IMR-90 (cell line): ENCODE data around the gene EPHA6. TPM values are rescaled to one million over a fixed set of nuclear protein-coding genes. Genes with fewer than 3 reads are reported as not detected.

ENCODE experiments used
- ATAC-seq: fragments of 200-7000 bp; cut with Tn5 transposase; 2 replicates; pipeline ENCODE4 v1.9.1; 2020; ENCODE audit warnings: low read depth, mild to moderate bottlenecking, moderate library complexity
- BruUV-seq: library from RNA; stranded (reverse); fragments of 400-500 nt; replicated peaks from 2 replicates; lab custom pipeline; 2021; lab: Mats Ljungman, UMichigan
- CTCF ChIA-PET: fragments of 300-600 bp; formaldehyde crosslinking; extraction: SDS; loops from one replicate; lab custom pipeline; 2021; ENCODE audit warnings: antibody characterized with exemption; lab: Yijun Ruan, JAX
- POLR2A ChIA-PET: fragments of 300-600 bp; sonication (Branson Sonifier 250); formaldehyde crosslinking; loops from one replicate; lab custom pipeline; 2022; ENCODE audit warnings: antibody characterized with exemption; ENCODE audit not compliant: unreplicated experiment; lab: Charles Lee
- DNase-seq: peaks from one replicate; pipeline ENCODE4 v3.0.0; 2013
- H2AFZ ChIP-seq: replicated peaks from 2 replicates; pipeline ENCODE3; 2013; ENCODE audit warnings: low read length, mild to moderate bottlenecking; ENCODE audit not compliant: poor library complexity
- H2AK5ac ChIP-seq: 2 replicates; pipeline ENCODE4 v1.6.1; 2013; ENCODE audit warnings: low read depth, low read length, inconsistent platforms
- H2AK9ac ChIP-seq: replicated peaks from 2 replicates; pipeline ENCODE3; 2013; ENCODE audit warnings: mild to moderate bottlenecking, low read depth, low read length, moderate library complexity; ENCODE audit not compliant: poor library complexity
- H2BK120ac ChIP-seq: 2 replicates; pipeline ENCODE4 v1.6.1; 2013; ENCODE audit warnings: low read depth, low read length, inconsistent platforms
- H2BK15ac ChIP-seq: 3 replicates; pipeline ENCODE4 v1.6.1; 2013; ENCODE audit warnings: low read depth, low read length, inconsistent platforms
- H2BK20ac ChIP-seq: 2 replicates; pipeline ENCODE4 v1.6.1; 2013; ENCODE audit warnings: low read depth, mild to moderate bottlenecking, inconsistent platforms, low read length, moderate library complexity
- H2BK5ac ChIP-seq: 2 replicates; pipeline ENCODE4 v1.6.1; 2013; ENCODE audit warnings: mild to moderate bottlenecking, low read depth, low read length, inconsistent platforms; ENCODE audit not compliant: poor library complexity, severe bottlenecking
- H3K14ac ChIP-seq: replicated peaks from 2 replicates; pipeline ENCODE4 v1.6.1; 2013; ENCODE audit warnings: low read depth, low read length, inconsistent platforms
- H3K18ac ChIP-seq: 2 replicates; pipeline ENCODE4 v1.6.1; 2013; ENCODE audit warnings: low read depth, low read length, control low read depth
- H3K23ac ChIP-seq: 2 replicates; pipeline ENCODE4 v1.6.1; 2013; ENCODE audit warnings: low read depth, low read length, inconsistent platforms
- H3K27ac ChIP-seq: 2 replicates; pipeline ENCODE4 v1.5.1; 2013; ENCODE audit warnings: mild to moderate bottlenecking, control low read depth, low read length; ENCODE audit not compliant: insufficient read depth
- H3K27me3 ChIP-seq: 2 replicates; pipeline ENCODE4 v1.6.1; 2013; ENCODE audit warnings: low read length; ENCODE audit not compliant: control insufficient read depth, insufficient read depth
- H3K36me3 ChIP-seq: 2 replicates; pipeline ENCODE4 v1.6.1; 2013; ENCODE audit warnings: low read length, mixed read lengths; ENCODE audit not compliant: control insufficient read depth, insufficient read depth
- H3K4ac ChIP-seq: 2 replicates; pipeline ENCODE4 v1.6.1; 2013; ENCODE audit warnings: low read depth, low read length, inconsistent platforms
- H3K4me1 ChIP-seq: 2 replicates; pipeline ENCODE4 v1.6.1; 2013; ENCODE audit warnings: low read length, mixed read lengths; ENCODE audit not compliant: control insufficient read depth, insufficient read depth
- H3K4me2 ChIP-seq: 2 replicates; pipeline ENCODE4 v1.6.1; 2013; ENCODE audit warnings: low read depth, mild to moderate bottlenecking, control low read depth, low read length, moderate library complexity
- H3K4me3 ChIP-seq: 2 replicates; pipeline ENCODE4 v1.5.1; 2013; ENCODE audit warnings: low read depth, mild to moderate bottlenecking, control low read depth, low read length, moderate library complexity; ENCODE audit not compliant: insufficient read depth
- H3K56ac ChIP-seq: 2 replicates; pipeline ENCODE4 v1.6.1; 2013; ENCODE audit warnings: low read length, inconsistent platforms; ENCODE audit not compliant: insufficient read depth; ENCODE audit errors: extremely low read depth
- H3K79me1 ChIP-seq, 2 experiments: 2 replicates each; pipeline ENCODE4 v1.6.1; 2013; ENCODE audit warnings: low read length in 2 of 2, inconsistent platforms in 1 of 2, low read depth in 1 of 2
- H3K9ac ChIP-seq: 2 replicates; pipeline ENCODE4 v1.6.1; 2013; ENCODE audit warnings: low read depth, low read length, control low read depth
- H3K9me1 ChIP-seq: 2 replicates; pipeline ENCODE4 v1.6.1; 2013; ENCODE audit warnings: low read length, inconsistent platforms; ENCODE audit not compliant: insufficient read depth
- H3K9me3 ChIP-seq: 2 replicates; pipeline ENCODE4 v1.6.1; 2013; ENCODE audit warnings: low read length; ENCODE audit not compliant: control insufficient read depth, insufficient read depth
- H4K20me1 ChIP-seq: 2 replicates; pipeline ENCODE4 v1.6.1; 2013; ENCODE audit warnings: low read length, inconsistent platforms; ENCODE audit not compliant: insufficient read depth
- H4K5ac ChIP-seq: 2 replicates; pipeline ENCODE4 v1.6.1; 2013; ENCODE audit warnings: mild to moderate bottlenecking, low read depth, low read length, control low read depth
- H4K8ac ChIP-seq, 2 experiments: 2 replicates each; pipeline ENCODE4 v1.6.1; 2013; ENCODE audit warnings: low read depth in 2 of 2, low read length in 2 of 2, control low read depth in 1 of 2, inconsistent platforms in 1 of 2
- H4K91ac ChIP-seq: 2 replicates; pipeline ENCODE4 v1.6.1; 2013; ENCODE audit warnings: low read depth, low read length, inconsistent platforms; ENCODE audit not compliant: insufficient read depth
- BHLHE40 ChIP-seq: fragments of 150-350 bp; IDR thresholded peaks from 2 replicates; pipeline ENCODE4 v1.6.1; 2016; ENCODE audit warnings: mild to moderate bottlenecking, low read depth, low read length
- CEBPB ChIP-seq: IDR thresholded peaks from 2 replicates; pipeline ENCODE4 v1.6.1; 2012; ENCODE audit warnings: low read depth, low read length, improper control_type of control experiment
- CHD1 ChIP-seq: IDR thresholded peaks from 2 replicates; pipeline ENCODE4 v1.6.1; 2012; ENCODE audit warnings: low read depth, low read length, improper control_type of control experiment
- FOS ChIP-seq: fragments of 150-350 bp; IDR thresholded peaks from 2 replicates; pipeline ENCODE4 v1.6.1; 2016; ENCODE audit warnings: low read depth, low read length
- MAFK ChIP-seq: IDR thresholded peaks from 2 replicates; pipeline ENCODE4 v1.6.1; 2012; ENCODE audit warnings: low read depth, low read length, improper control_type of control experiment
- MAZ ChIP-seq: IDR thresholded peaks from 2 replicates; pipeline ENCODE4 v1.6.1; 2012; ENCODE audit warnings: low read depth, mild to moderate bottlenecking, low read length, improper control_type of control experiment, moderate library complexity, borderline replicate concordance
- MXI1 ChIP-seq: IDR thresholded peaks from 2 replicates; pipeline ENCODE4 v1.6.1; 2012; ENCODE audit warnings: low read depth, mild to moderate bottlenecking, low read length, moderate library complexity, borderline replicate concordance
- NFE2L2 ChIP-seq: fragments of 150-350 bp; IDR thresholded peaks from 2 replicates; pipeline ENCODE4 v1.6.1; 2016; ENCODE audit warnings: low read depth, mild to moderate bottlenecking, low read length
- POLR2A ChIP-seq: IDR thresholded peaks from 2 replicates; pipeline ENCODE4 v1.6.1; 2012; ENCODE audit warnings: mild to moderate bottlenecking, low read depth, low read length
- RAD21 ChIP-seq: IDR thresholded peaks from 2 replicates; pipeline ENCODE4 v1.6.1; 2012; ENCODE audit warnings: low read length, improper control_type of control experiment
- RCOR1 ChIP-seq: IDR thresholded peaks from 2 replicates; pipeline ENCODE4 v1.6.1; 2012; ENCODE audit warnings: mild to moderate bottlenecking, low read length, improper control_type of control experiment; ENCODE audit not compliant: insufficient replicate concordance
- RFX5 ChIP-seq: IDR thresholded peaks from 2 replicates; pipeline ENCODE4 v1.8.0; 2012; ENCODE audit warnings: low read depth, mild to moderate bottlenecking, low read length, moderate library complexity
- SMC3 ChIP-seq: fragments of 150-350 bp; IDR thresholded peaks from 2 replicates; pipeline ENCODE4 v1.6.1; 2016; ENCODE audit warnings: low read depth, mild to moderate bottlenecking, antibody characterized with exemption, low read length, moderate library complexity
- WGBS, 2 experiments: methylation state at CpG; one replicate each; pipeline versions ENCODE4 v1.1.5 to v1.1.7; 2013; ENCODE audit warnings: missing lambda C conversion rate in 2 of 2; ENCODE audit not compliant: insufficient read length in 1 of 2; ENCODE audit errors: extremely low coverage in 2 of 2; 5-methylcytosine and 5-hydroxymethylcytosine counted together
- dilution Hi-C: fragments of 300-500 bp; cut with HindIII; formaldehyde crosslinking; loops from one replicate; pipeline ENCODE4 v1.14.3; 2018; ENCODE audit warnings: low sequenced_read_pairs; ENCODE audit not compliant: unreplicated experiment
- in situ Hi-C: fragments of 300-500 bp; cut with MboI; formaldehyde crosslinking; loops from 3 replicates; pipeline ENCODE4 v1.14.3; 2019; ENCODE audit warnings: low sequenced_read_pairs, inconsistent platforms, mixed read lengths
- intact Hi-C: fragments of 100-400 bp; cut with micrococcal nuclease; formaldehyde crosslinking; loops from 2 replicates; pipeline ENCODE4 v1.10.0; 2022
- polyA plus RNA-seq, 3 experiments: library from polyadenylated mRNA; depleted of rRNA; stranded (reverse); fragments of >200 nt; gene quantifications; 2 replicates each; pipeline ENCODE4 v1.2.3, GENCODE V29; 2012; ENCODE audit warnings: low replicate concordance in 1 of 3
- total RNA-seq: library from RNA; depleted of rRNA; stranded (reverse); fragments of >200 nt; gene quantifications from 2 replicates; pipeline ENCODE4 v1.2.3, GENCODE V29; 2012
- TF ChIP-seq, protein P1 (sequence below): fragments of 150-350 bp; IDR thresholded peaks from 2 replicates; pipeline ENCODE4 v1.6.1; 2016; ENCODE audit warnings: low read depth, mild to moderate bottlenecking, low read length, moderate library complexity, borderline replicate concordance
- TF ChIP-seq, protein P2 (sequence below): conservative IDR thresholded peaks from 2 replicates; pipeline ENCODE4 v1.5.1; 2012; ENCODE audit warnings: mild to moderate bottlenecking, low read depth, low read length, improper control_type of control experiment
- TF ChIP-seq, protein P3 (sequence below): fragments of 150-350 bp; IDR thresholded peaks from 2 replicates; pipeline ENCODE4 v1.6.1; 2017; ENCODE audit warnings: mild to moderate bottlenecking, antibody characterized with exemption, low read length, low read depth

EPHA6 gene
- total and polyA plus RNA-seq, 2 of the 4 experiments (the other 2 are of a cell fraction): not detected

DNA sequence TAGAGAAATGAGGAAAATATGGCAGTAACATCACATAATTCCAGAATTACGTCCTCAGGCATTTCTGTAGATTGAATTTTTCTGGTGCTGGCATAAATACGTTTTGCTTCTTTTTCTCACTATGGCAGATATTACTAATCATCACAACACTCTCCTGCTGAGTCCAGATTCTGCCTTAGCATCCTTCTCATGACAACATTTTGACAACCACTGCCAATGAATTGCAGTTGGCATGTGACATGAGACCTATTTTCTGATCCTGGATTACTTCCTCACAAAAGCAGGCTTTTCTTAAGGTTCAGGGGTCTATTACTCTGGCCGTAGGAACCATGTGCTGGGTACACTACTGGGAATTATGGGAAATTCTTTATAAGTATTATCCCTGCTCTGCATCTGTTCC, 927.6 kb downstream of the EPHA6 start:
- no peak overlapping the region for H3K27ac ChIP-seq
- H3K14ac ChIP-seq: no peak overlapping the region
- no CpG with 5 or more reads among the region's 3 CpGs for WGBS, 2 experiments
- no peaks in the 10 kb centered on the region for H3K27me3 ChIP-seq
- no peak overlapping the region for H3K23ac ChIP-seq
- H2BK20ac ChIP-seq: no peak overlapping the region
- no peak overlapping the region for H4K8ac ChIP-seq
- ChIA-PET POLR2A (no interaction called here), CTCF (no interaction called here)
- no peaks in the 10 kb centered on the region for H3K79me1 ChIP-seq
- H3K4ac ChIP-seq: no peak overlapping the region
- no peak overlapping the region for H2BK15ac ChIP-seq
- no peak overlapping the region for H3K4me2 ChIP-seq
- no peaks in the 10 kb centered on the region for H3K36me3 ChIP-seq
- no peaks in the 10 kb centered on the region for H3K4me1 ChIP-seq
- no peaks in the 10 kb centered on the region for H4K20me1 ChIP-seq
- no TSS peak for BruUV-seq
- DNase-seq (no peak), ATAC-seq (no peak)
- H4K5ac ChIP-seq: no peak overlapping the region
- H3K4me3 ChIP-seq: no peak overlapping the region
- no peak overlapping the region for H2BK5ac ChIP-seq
- in situ Hi-C loops (no loop called here), intact Hi-C loops (no loop called here), dilution Hi-C loops (no loop called here)
- H3K9me3 ChIP-seq: no peaks in the 10 kb centered on the region
- TF ChIP-seq RCOR1 (no peak), SMC3 (no peak), MAZ (no peak), MAFK (no peak), RFX5 (no peak), CHD1 (no peak), POLR2A (no peak), NFE2L2 (no peak), MXI1 (no peak), BHLHE40 (no peak), RAD21 (no peak), FOS (no peak), CEBPB (no peak)
- TF ChIP-seq, protein P1, sequence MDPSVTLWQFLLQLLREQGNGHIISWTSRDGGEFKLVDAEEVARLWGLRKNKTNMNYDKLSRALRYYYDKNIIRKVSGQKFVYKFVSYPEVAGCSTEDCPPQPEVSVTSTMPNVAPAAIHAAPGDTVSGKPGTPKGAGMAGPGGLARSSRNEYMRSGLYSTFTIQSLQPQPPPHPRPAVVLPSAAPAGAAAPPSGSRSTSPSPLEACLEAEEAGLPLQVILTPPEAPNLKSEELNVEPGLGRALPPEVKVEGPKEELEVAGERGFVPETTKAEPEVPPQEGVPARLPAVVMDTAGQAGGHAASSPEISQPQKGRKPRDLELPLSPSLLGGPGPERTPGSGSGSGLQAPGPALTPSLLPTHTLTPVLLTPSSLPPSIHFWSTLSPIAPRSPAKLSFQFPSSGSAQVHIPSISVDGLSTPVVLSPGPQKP: no peak
- TF ChIP-seq, protein P2, sequence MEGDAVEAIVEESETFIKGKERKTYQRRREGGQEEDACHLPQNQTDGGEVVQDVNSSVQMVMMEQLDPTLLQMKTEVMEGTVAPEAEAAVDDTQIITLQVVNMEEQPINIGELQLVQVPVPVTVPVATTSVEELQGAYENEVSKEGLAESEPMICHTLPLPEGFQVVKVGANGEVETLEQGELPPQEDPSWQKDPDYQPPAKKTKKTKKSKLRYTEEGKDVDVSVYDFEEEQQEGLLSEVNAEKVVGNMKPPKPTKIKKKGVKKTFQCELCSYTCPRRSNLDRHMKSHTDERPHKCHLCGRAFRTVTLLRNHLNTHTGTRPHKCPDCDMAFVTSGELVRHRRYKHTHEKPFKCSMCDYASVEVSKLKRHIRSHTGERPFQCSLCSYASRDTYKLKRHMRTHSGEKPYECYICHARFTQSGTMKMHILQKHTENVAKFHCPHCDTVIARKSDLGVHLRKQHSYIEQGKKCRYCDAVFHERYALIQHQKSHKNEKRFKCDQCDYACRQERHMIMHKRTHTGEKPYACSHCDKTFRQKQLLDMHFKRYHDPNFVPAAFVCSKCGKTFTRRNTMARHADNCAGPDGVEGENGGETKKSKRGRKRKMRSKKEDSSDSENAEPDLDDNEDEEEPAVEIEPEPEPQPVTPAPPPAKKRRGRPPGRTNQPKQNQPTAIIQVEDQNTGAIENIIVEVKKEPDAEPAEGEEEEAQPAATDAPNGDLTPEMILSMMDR: no peak
- TF ChIP-seq, protein P3, sequence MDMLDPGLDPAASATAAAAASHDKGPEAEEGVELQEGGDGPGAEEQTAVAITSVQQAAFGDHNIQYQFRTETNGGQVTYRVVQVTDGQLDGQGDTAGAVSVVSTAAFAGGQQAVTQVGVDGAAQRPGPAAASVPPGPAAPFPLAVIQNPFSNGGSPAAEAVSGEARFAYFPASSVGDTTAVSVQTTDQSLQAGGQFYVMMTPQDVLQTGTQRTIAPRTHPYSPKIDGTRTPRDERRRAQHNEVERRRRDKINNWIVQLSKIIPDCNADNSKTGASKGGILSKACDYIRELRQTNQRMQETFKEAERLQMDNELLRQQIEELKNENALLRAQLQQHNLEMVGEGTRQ: no peak
- H4K91ac ChIP-seq: no peak overlapping the region
- no peak overlapping the region for H3K56ac ChIP-seq
- H2AK9ac ChIP-seq: no peak overlapping the region
- no peak overlapping the region for H2AFZ ChIP-seq
- H3K18ac ChIP-seq: no peak overlapping the region
- H3K9ac ChIP-seq: no peak overlapping the region
- no peak overlapping the region for H2AK5ac ChIP-seq
- H3K9me1 ChIP-seq: no peaks in the 10 kb centered on the region
- no peak overlapping the region for H2BK120ac ChIP-seq
